ENCODE data around the gene TRIM44.

DNA sequence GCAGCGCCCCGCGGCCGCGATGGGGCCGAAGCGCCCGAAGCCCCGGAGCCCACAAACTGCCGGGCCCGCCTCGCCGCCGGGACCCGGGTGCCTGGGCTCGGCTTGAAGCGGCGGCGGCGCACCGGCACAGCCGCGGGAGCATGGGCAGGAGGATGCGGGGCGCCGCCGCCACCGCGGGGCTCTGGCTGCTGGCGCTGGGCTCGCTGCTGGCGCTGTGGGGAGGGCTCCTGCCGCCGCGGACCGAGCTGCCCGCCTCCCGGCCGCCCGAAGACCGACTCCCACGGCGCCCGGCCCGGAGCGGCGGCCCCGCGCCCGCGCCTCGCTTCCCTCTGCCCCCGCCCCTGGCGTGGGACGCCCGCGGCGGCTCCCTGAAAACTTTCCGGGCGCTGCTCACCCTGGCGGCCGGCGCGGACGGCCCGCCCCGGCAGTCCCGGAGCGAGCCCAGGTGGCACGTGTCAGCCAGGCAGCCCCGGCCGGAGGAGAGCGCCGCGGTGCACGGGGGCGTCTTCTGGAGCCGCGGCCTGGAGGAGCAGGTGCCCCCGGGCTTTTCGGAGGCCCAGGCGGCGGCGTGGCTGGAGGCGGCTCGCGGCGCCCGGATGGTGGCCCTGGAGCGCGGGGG is 44.0 kb upstream of the TRIM44 start:
- TF ChIP-seq EZH2 (IDR thresholded peaks at IDR 0.05) (no peak), CTCF (IDR thresholded peaks at IDR 0.05 in 2 of 3, conservative IDR thresholded peaks at IDR 0.05 in 1 of 3; ENCODE audit: borderline replicate concordance in 1 of 3, insufficient read depth in 1 of 3, low read depth in 2 of 3, low read length in 2 of 3) (no peak), SP1 (IDR thresholded peaks at IDR 0.05; ENCODE audit: low read depth) (no peak), POLR2A (IDR thresholded peaks at IDR 0.05; ENCODE audit: borderline replicate concordance, extremely low read depth, insufficient read depth, insufficient read length) (peak; percentile 18), EGR1 (IDR thresholded peaks at IDR 0.05; ENCODE audit: low read depth) (no peak), ZNF274 (IDR thresholded peaks at IDR 0.05; ENCODE audit: low read depth, low read length) (no peak), SIN3A (IDR thresholded peaks at IDR 0.05; ENCODE audit: low read depth) (no peak)

All from HCT116 (cell line).